Loucy (cell line): Measurements from ENCODE around the gene NAPEPLD.
A peak's percentile ranks its signal among the peaks of the same experiment; 100 is the strongest.

Experiments
- H2AFZ ChIP-seq: fragments of 200-600 bp; sonication (generic); 2 replicates; pipeline ENCODE4 v1.6.0; 2016; ENCODE audit warnings: antibody characterized with exemption, mild to moderate bottlenecking, low read length, moderate library complexity
- H3F3A ChIP-seq: fragments of 200-600 bp; 2 replicates; pipeline ENCODE4 v1.6.0; 2016; ENCODE audit warnings: antibody characterized with exemption, low read depth, mild to moderate bottlenecking
- H3K27me3 ChIP-seq: fragments of 200-600 bp; sonication (generic); 2 replicates; pipeline ENCODE4 v1.6.1; 2014; ENCODE audit warnings: low read length, mild to moderate bottlenecking; ENCODE audit not compliant: insufficient read depth, poor library complexity, severe bottlenecking
- H3K36me3 ChIP-seq: fragments of 200-600 bp; sonication (generic); 2 replicates; pipeline ENCODE4 v1.6.1; 2016; ENCODE audit warnings: low read length; ENCODE audit not compliant: insufficient read depth
- H3K4me1 ChIP-seq: fragments of 200-600 bp; sonication (generic); 2 replicates; pipeline ENCODE4 v1.5.1; 2014; ENCODE audit warnings: low read length, mild to moderate bottlenecking; ENCODE audit not compliant: insufficient read depth, poor library complexity, severe bottlenecking
- H3K4me2 ChIP-seq: fragments of 200-600 bp; sonication (generic); 2 replicates; pipeline ENCODE4 v1.6.0; 2014; ENCODE audit warnings: antibody characterized with exemption, low read length, low read depth, mild to moderate bottlenecking; ENCODE audit not compliant: poor library complexity, severe bottlenecking
- H3K4me3 ChIP-seq: fragments of 200-600 bp; sonication (generic); 2 replicates; pipeline ENCODE4 v1.5.1; 2014; ENCODE audit warnings: low read length, mild to moderate bottlenecking, mixed read lengths; ENCODE audit not compliant: poor library complexity, severe bottlenecking
- H3K79me2 ChIP-seq: fragments of 200-600 bp; sonication (generic); 2 replicates; pipeline ENCODE4 v1.6.1; 2014; ENCODE audit warnings: low read length; ENCODE audit not compliant: insufficient read depth
- H3K9ac ChIP-seq: fragments of 200-600 bp; sonication (generic); 2 replicates; pipeline ENCODE4 v1.6.0; 2014; ENCODE audit warnings: mild to moderate bottlenecking, low read depth, low read length, moderate library complexity; ENCODE audit not compliant: poor library complexity, severe bottlenecking
- H3K9me2 ChIP-seq: fragments of 200-600 bp; sonication (generic); replicated peaks from 2 replicates; pipeline ENCODE4 v1.6.1; 2016; ENCODE audit warnings: low read depth, low read length, mixed read lengths
- H3K9me3 ChIP-seq: fragments of 200-600 bp; sonication (generic); 2 replicates; pipeline ENCODE4 v1.6.1; 2014; ENCODE audit warnings: mild to moderate bottlenecking, antibody characterized with exemption, low read length, low read depth; ENCODE audit not compliant: insufficient read depth
- H4K20me1 ChIP-seq: fragments of 200-600 bp; sonication (generic); 2 replicates; pipeline ENCODE4 v1.6.0; 2014; ENCODE audit warnings: antibody characterized with exemption, low read length, mild to moderate bottlenecking; ENCODE audit not compliant: insufficient read depth, poor library complexity, severe bottlenecking
- CTCF ChIP-seq: fragments of 200-600 bp; sonication (generic); conservative IDR thresholded peaks from 2 replicates; pipeline ENCODE4 v1.5.1; 2014; ENCODE audit warnings: mild to moderate bottlenecking, antibody characterized with exemption, low read length
- EZH2phosphoT487 ChIP-seq: fragments of 200-600 bp; IDR thresholded peaks from 2 replicates; pipeline ENCODE4 v1.6.1; 2018; ENCODE audit warnings: antibody characterized with exemption, mild to moderate bottlenecking, moderate library complexity, borderline replicate concordance

NAPEPLD gene

GRCh38 chr7:103132995-103133688 lies 15.8 kb downstream of the NAPEPLD start:
- TF ChIP-seq CTCF = no peak
- TF ChIP-seq EZH2phosphoT487 = no peak
- H4K20me1 ChIP-seq = no peaks in the 10 kb centered on the region
- no peak overlapping the region for H2AFZ ChIP-seq
- no peaks in the 10 kb centered on the region for H3K9me3 ChIP-seq
- no peaks in the 10 kb centered on the region for H3F3A ChIP-seq
- H3K4me2 ChIP-seq = no peak overlapping the region
- H3K27me3 ChIP-seq = no peaks in the 10 kb centered on the region
- H3K79me2 ChIP-seq = no peaks in the 10 kb centered on the region
- peaks cover 4% of the 10 kb centered on the region for H3K4me1 ChIP-seq
- H3K4me3 ChIP-seq = no peak overlapping the region
- no peak overlapping the region for H3K9ac ChIP-seq
- no peaks in the 10 kb centered on the region for H3K36me3 ChIP-seq
- H3K9me2 ChIP-seq = no peaks in the 10 kb centered on the region

DNA sequence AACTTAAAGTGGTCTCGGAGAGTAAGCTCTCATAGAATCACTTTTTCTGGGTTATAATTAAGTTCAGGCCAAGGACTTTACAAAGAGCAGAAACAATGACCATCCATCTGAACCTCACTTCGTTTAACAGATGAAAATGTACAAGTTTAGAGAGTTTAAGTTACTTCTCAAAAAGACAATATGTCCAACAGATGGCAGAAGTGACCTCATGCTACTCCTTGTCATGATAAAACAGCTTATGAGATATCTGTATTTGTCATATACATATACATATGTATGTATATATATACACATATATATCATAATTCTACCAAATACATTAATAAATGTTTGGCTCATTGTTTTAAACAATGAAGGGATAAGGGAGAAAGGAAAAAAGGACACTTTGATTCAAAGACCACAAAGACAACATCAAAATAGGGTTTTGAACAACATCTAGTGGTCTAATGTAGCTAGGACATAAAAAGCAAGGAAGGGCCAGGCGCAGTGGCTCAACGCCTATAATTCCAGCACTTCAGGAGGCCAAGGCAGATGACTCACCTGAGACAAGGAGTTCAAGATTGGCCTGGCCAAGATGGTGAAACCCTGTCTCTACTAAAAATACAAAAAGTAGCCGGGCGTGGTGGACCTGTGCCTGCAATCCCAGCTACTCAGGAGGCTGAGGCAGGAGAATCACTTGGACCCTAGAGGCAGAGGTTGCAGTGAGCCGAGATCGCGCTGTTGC lies 17.8 kb downstream of the NAPEPLD start:
- H4K20me1 ChIP-seq = no peaks in the 10 kb centered on the region
- H3K4me1 ChIP-seq = peaks cover 4% of the 10 kb centered on the region
- no peaks in the 10 kb centered on the region for H3K27me3 ChIP-seq
- TF ChIP-seq EZH2phosphoT487 (no peak), CTCF (no peak)
- H3F3A ChIP-seq = no peaks in the 10 kb centered on the region
- no peak overlapping the region for H3K4me2 ChIP-seq
- H3K79me2 ChIP-seq = no peaks in the 10 kb centered on the region
- no peak overlapping the region for H3K4me3 ChIP-seq
- H2AFZ ChIP-seq = no peak overlapping the region
- H3K36me3 ChIP-seq = peaks cover 8% of the 10 kb centered on the region; the same call in 1 of the 2 replicates
- H3K9me3 ChIP-seq = no peaks in the 10 kb centered on the region
- no peaks in the 10 kb centered on the region for H3K9me2 ChIP-seq
- no peak overlapping the region for H3K9ac ChIP-seq

GRCh38 chr7:103129702-103130549 lies 19.0 kb downstream of the NAPEPLD start:
- Histone ChIP-seq H3K9me3 (no peaks in the 10 kb centered on the region), H3K36me3 (peaks cover 8% of the 10 kb centered on the region; the same call in 1 of the 2 replicates), H2AFZ (no peak overlapping the region), H3F3A (no peaks in the 10 kb centered on the region), H4K20me1 (no peaks in the 10 kb centered on the region), H3K79me2 (no peaks in the 10 kb centered on the region), H3K4me3 (no peak overlapping the region), H3K27me3 (no peaks in the 10 kb centered on the region), H3K9ac (no peak overlapping the region), H3K9me2 (no peaks in the 10 kb centered on the region), H3K4me1 (peaks cover 4% of the 10 kb centered on the region), H3K4me2 (peak overlapping the region; percentile 25)
- TF ChIP-seq EZH2phosphoT487 (no peak), CTCF (no peak)
